Kidney (tissue), 14 donors: ENCODE measurements around the gene TMEM200C. TPM values are rescaled to one million over a fixed set of nuclear protein-coding genes. Genes with fewer than 3 reads are reported as not detected.
A peak's percentile ranks its signal among the peaks of the same experiment; 100 is the strongest.

Experiments
- DNase-seq, 5 donors: peaks; one replicate each; pipeline ENCODE4 v3.0.0-alpha.2; 2013 to 2020
- FAIRE-seq: peaks from 2 replicates; lab custom pipeline; 2012; peaks lifted over from hg19 to GRCh38; lab: Jason Lieb, UNC
- H3K27ac ChIP-seq, 2 donors: one replicate each; pipeline ENCODE4 v1.7.0; 2013; ENCODE audit warnings: low read depth in 2 of 2, low read length in 2 of 2, inconsistent platforms in 1 of 2
- H3K27me3 ChIP-seq: one replicate; pipeline ENCODE4 v1.7.1; 2013; ENCODE audit warnings: low read length, inconsistent platforms; ENCODE audit not compliant: control insufficient read depth, insufficient read depth
- H3K36me3 ChIP-seq, 3 donors: one replicate each; pipeline versions ENCODE4 v1.7.0 to v1.7.1; 2013; ENCODE audit warnings: low read length in 3 of 3, control low read depth in 1 of 3, inconsistent platforms in 1 of 3; ENCODE audit not compliant: insufficient read depth in 3 of 3, control insufficient read depth in 2 of 3
- H3K4me1 ChIP-seq, 3 donors: one replicate each; pipeline versions ENCODE4 v1.7.0 to v1.7.1; 2013; ENCODE audit warnings: low read length in 3 of 3, inconsistent platforms in 1 of 3, low read depth in 1 of 3; ENCODE audit not compliant: control insufficient read depth in 2 of 3, insufficient read depth in 2 of 3
- H3K4me3 ChIP-seq, 3 donors: one replicate each; pipeline versions ENCODE4 v1.7.0 to v1.8.1; 2013; ENCODE audit warnings: low read length in 3 of 3, control low read depth in 1 of 3, inconsistent platforms in 1 of 3
- H3K9ac ChIP-seq, 3 donors: one replicate each; pipeline versions ENCODE4 v1.7.0 to v1.7.1; 2013; ENCODE audit warnings: low read length in 3 of 3, control low read depth in 1 of 3, inconsistent platforms in 1 of 3
- H3K9me3 ChIP-seq, 3 donors: one replicate each; pipeline versions ENCODE4 v1.7.0 to v1.7.1; 2013; ENCODE audit warnings: low read length in 3 of 3, control low read depth in 1 of 3, inconsistent platforms in 1 of 3; ENCODE audit not compliant: control insufficient read depth in 2 of 3, insufficient read depth in 1 of 3
- CTCF ChIP-seq: IDR thresholded peaks from 3 replicates; pipeline ENCODE4 v1.5.1; 2012; ENCODE audit warnings: mild to moderate bottlenecking, moderate library complexity, borderline replicate concordance; ENCODE audit not compliant: insufficient read depth; ENCODE audit errors: extremely low read depth
- intact Hi-C: fragments of 100-400 bp; cut with DNase I; formaldehyde crosslinking; loops from one replicate; pipeline ENCODE4 v1.11.1; 2022
- polyA plus RNA-seq: library from polyadenylated mRNA; stranded (reverse); fragments of 350-450 nt; fragmentation: Illumina TruSeq; extraction: RNeasy Lipid Tissue Mini Kit (QIAGEN cat#74804); gene quantifications from one replicate; pipeline ENCODE4 v1.2.3, GENCODE V29; 2014; ENCODE audit warnings: low read depth, low replicate concordance; ENCODE audit not compliant: insufficient read depth
- total RNA-seq: library from RNA; stranded (reverse); fragmentation: NEBNext Ultra II Directional; extraction: Animal tissue kit (Norgen Biotek cat#: 25700); gene quantifications from one replicate; pipeline ENCODE4 v1.2.1, GENCODE V29; 2021
- donor health status: control.
- donor health status: control.
- donor health status: control.
- donor health status: control.
- donor health status: control.
- donor health status: DM: yes; HTN: yes; CAD: no.
- donor health status: Normal renal cell carcinoma (clear cell type).

TMEM200C gene
- total and polyA plus RNA-seq, 2 donors from 2014 or later, result 0.31 to 2.1 TPM

- peaks cover 20% of the 10 kb centered on the region for H3K27me3 ChIP-seq
- no peak overlapping the region for H3K4me3 ChIP-seq
- DNase-seq (peak in 2 of 5 donors; percentile 22 to 24), FAIRE-seq (no peak)
- no peak overlapping the region for H3K9ac ChIP-seq
- TF ChIP-seq CTCF, result no peak
- H3K27ac ChIP-seq, result no peak overlapping the region
- no peaks in the 10 kb centered on the region for H3K36me3 ChIP-seq
- peaks cover 0 to 4% (median 0%) of the 10 kb centered on the region in 3 donors for H3K4me1 ChIP-seq
- no peaks in the 10 kb centered on the region for H3K9me3 ChIP-seq
- intact Hi-C loops, result no loop called here
These were observed 2.4 kb downstream of the TMEM200C start for GRCh38 chr18:5892823-5893431.

DNA sequence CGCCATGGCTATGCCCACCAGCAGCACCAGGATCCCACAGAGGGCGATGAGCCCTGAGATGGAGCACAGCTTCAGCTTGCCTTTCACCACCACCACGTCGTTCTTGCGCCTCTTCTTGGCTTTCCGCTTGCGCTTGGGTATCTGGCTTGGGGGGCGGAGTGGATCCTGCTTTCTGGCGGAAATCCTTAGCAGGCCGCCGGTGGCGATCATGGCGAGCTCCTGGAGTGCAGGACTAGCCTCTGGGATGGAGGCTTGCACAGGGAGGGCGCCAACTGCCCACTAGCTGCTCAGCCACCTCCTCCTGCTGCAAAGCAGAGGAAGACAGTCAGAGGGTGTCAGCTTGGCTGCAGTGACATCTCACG lies 3.5 kb downstream of the TMEM200C start:
- Histone ChIP-seq H3K9ac (no peak overlapping the region), H3K27me3 (peaks cover 18% of the 10 kb centered on the region), H3K4me1 (peaks cover 0 to 4% (median 0%) of the 10 kb centered on the region in 3 donors), H3K27ac (no peak overlapping the region), H3K36me3 (no peaks in the 10 kb centered on the region), H3K9me3 (no peaks in the 10 kb centered on the region), H3K4me3 (no peak overlapping the region)
- no peak for FAIRE-seq
- no peak for TF ChIP-seq CTCF
- DNase-seq, result no peak
- intact Hi-C loops, result no loop called here

GRCh38 chr18:5891184-5891853 lies 4.0 kb downstream of the TMEM200C start:
- Histone ChIP-seq H3K36me3 (no peaks in the 10 kb centered on the region), H3K9me3 (no peaks in the 10 kb centered on the region), H3K4me3 (no peak overlapping the region), H3K27me3 (peaks cover 16% of the 10 kb centered on the region), H3K27ac (no peak overlapping the region), H3K9ac (no peak overlapping the region), H3K4me1 (peaks cover 0 to 4% (median 0%) of the 10 kb centered on the region in 3 donors)
- FAIRE-seq (no peak), DNase-seq (peak in 3 of 5 donors; percentile 1 to 64 (median 59))
- TF ChIP-seq CTCF, result no peak
- intact Hi-C loops, result no loop called here
